ENCODE measurements around the gene SEPTIN11.

DNA sequence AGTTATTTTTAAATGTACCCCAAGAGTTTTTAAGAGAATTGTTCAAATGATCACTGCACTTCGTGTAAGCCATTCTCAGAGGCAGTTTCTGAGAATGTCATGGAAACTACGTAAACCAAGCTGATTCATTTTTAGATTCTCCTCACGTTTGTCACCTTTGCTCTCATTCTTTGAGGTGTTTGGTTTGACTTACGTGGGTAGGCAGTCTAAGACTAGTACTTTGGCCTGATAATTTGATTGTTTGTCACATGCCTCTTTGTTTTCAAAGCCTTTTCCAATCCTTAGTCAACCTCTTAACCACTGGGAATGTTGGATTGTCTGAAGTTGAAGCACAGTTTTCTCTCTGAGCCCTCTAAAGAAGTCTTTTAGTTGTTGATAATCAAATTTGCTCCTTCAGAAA, 10.5 kb downstream of the SEPTIN11 start:
- TF ChIP-seq, protein P1, sequence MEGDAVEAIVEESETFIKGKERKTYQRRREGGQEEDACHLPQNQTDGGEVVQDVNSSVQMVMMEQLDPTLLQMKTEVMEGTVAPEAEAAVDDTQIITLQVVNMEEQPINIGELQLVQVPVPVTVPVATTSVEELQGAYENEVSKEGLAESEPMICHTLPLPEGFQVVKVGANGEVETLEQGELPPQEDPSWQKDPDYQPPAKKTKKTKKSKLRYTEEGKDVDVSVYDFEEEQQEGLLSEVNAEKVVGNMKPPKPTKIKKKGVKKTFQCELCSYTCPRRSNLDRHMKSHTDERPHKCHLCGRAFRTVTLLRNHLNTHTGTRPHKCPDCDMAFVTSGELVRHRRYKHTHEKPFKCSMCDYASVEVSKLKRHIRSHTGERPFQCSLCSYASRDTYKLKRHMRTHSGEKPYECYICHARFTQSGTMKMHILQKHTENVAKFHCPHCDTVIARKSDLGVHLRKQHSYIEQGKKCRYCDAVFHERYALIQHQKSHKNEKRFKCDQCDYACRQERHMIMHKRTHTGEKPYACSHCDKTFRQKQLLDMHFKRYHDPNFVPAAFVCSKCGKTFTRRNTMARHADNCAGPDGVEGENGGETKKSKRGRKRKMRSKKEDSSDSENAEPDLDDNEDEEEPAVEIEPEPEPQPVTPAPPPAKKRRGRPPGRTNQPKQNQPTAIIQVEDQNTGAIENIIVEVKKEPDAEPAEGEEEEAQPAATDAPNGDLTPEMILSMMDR (conservative IDR thresholded peaks at IDR 0.05 in 1 of 2, IDR thresholded peaks at IDR 0.05 in 1 of 2; ENCODE audit: low read depth in 1 of 2, low read length in 2 of 2) = no peak
- no peak for TF ChIP-seq EZH2 (IDR thresholded peaks at IDR 0.05; ENCODE audit: low read length, missing control alignments)

Measured in fibroblast of lung (primary cell).